Mucosa of descending colon (tissue), 3 donors: ENCODE measurements around the gene SIX1. TPM values are rescaled to one million over a fixed set of nuclear protein-coding genes. Genes with fewer than 3 reads are reported as not detected.
A peak's percentile ranks its signal among the peaks of the same experiment; 100 is the strongest.

ENCODE experiments used
- ATAC-seq: fragments of 200-7000 bp; cut with Tn5 transposase; one replicate; pipeline ENCODE4 v1.9.1; 2020; ENCODE audit warnings: mild to moderate bottlenecking, moderate library complexity
- DNase-seq, 3 donors: peaks; one replicate each; pipeline ENCODE4 v3.0.0-alpha.2; 2020
- H3K36me3 ChIP-seq: fragments of 200-600 bp; one replicate; pipeline ENCODE4 v1.8.0; 2021; ENCODE audit warnings: low read depth, mild to moderate bottlenecking
- H3K4me1 ChIP-seq: fragments of 200-600 bp; one replicate; pipeline ENCODE4 v1.8.0; 2021; ENCODE audit warnings: low read depth, mild to moderate bottlenecking
- H3K4me3 ChIP-seq: fragments of 200-600 bp; one replicate; pipeline ENCODE4 v1.8.0; 2021; ENCODE audit warnings: mild to moderate bottlenecking
- H3K9me3 ChIP-seq: fragments of 200-600 bp; one replicate; pipeline ENCODE4 v1.8.0; 2021; ENCODE audit warnings: mild to moderate bottlenecking
- CTCF ChIP-seq: fragments of 200-600 bp; IDR thresholded peaks from one replicate; pipeline ENCODE4 v1.8.0; 2022; ENCODE audit warnings: antibody characterized with exemption, mild to moderate bottlenecking
- intact Hi-C, 2 donors: fragments of 100-400 bp; cut with DNase I in 1 of 2; cut with micrococcal nuclease in 1 of 2; formaldehyde crosslinking; loops; one replicate each; pipeline versions ENCODE4 v1.11.0 to v1.11.1; 2022; cut with DNase I, micrococcal nuclease
- total RNA-seq, 3 donors: library from RNA; stranded (reverse); fragmentation: NEBNext Ultra II Directional in 2 of 3; extraction: Animal tissue kit (Norgen Biotek cat#: 25700) in 2 of 3; gene quantifications; one replicate each; pipeline versions ENCODE4 v1.2.1 to v1.2.4, GENCODE V29; 2021 to 2023
- donor health status: DM: no; HTN: no; CAD: no; lungs with moderate emphysema.
- donor health status: DM: no; HTN: no; CAD: no.
- donor health status: DM: no; HTN: yes; CAD: no.

SIX1 gene
- total RNA-seq, 3 donors from 2014 or later, result 0.16 TPM; not detected in 2

- no peak for TF ChIP-seq CTCF
- no peaks in the 10 kb centered on the region for H3K36me3 ChIP-seq
- H3K4me1 ChIP-seq, result peaks cover 15% of the 10 kb centered on the region
- H3K4me3 ChIP-seq, result no peak overlapping the region
- no peaks in the 10 kb centered on the region for H3K9me3 ChIP-seq
- DNase-seq (no peak), ATAC-seq (no peak)
- intact Hi-C loops, result no loop called here
Observed at GRCh38 chr14:60658211-60658690, 9.0 kb upstream of the SIX1 start.

GRCh38 chr14:60657456-60658210, 8.4 kb upstream of the SIX1 start:
- intact Hi-C loops, result no loop called here
- Histone ChIP-seq H3K4me1 (peaks cover 18% of the 10 kb centered on the region), H3K4me3 (no peak overlapping the region), H3K9me3 (no peaks in the 10 kb centered on the region), H3K36me3 (no peaks in the 10 kb centered on the region)
- ATAC-seq (no peak), DNase-seq (no peak)
- no peak for TF ChIP-seq CTCF

- no peak overlapping the region for H3K4me3 ChIP-seq
- H3K9me3 ChIP-seq, result no peaks in the 10 kb centered on the region
- no peaks in the 10 kb centered on the region for H3K36me3 ChIP-seq
- intact Hi-C loops, result no loop called here
- TF ChIP-seq CTCF, result peak; percentile 9
- peaks cover 24% of the 10 kb centered on the region for H3K4me1 ChIP-seq
- DNase-seq (peak; percentile 47 to 62 (median 59)), ATAC-seq (peak; percentile 77)
Observed at GRCh38 chr14:60656686-60657455, 7.6 kb upstream of the SIX1 start.

GRCh38 chr14:60655898-60656685, 6.8 kb upstream of the SIX1 start:
- ATAC-seq (no peak), DNase-seq (no peak)
- no peak for TF ChIP-seq CTCF
- Histone ChIP-seq H3K9me3 (no peaks in the 10 kb centered on the region), H3K36me3 (no peaks in the 10 kb centered on the region), H3K4me1 (peaks cover 24% of the 10 kb centered on the region), H3K4me3 (no peak overlapping the region)
- intact Hi-C loops, result no loop called here

- Histone ChIP-seq H3K9me3 (no peaks in the 10 kb centered on the region), H3K4me3 (no peak overlapping the region), H3K4me1 (peaks cover 24% of the 10 kb centered on the region), H3K36me3 (no peaks in the 10 kb centered on the region)
- intact Hi-C loops, result no loop called here
- no peak for ATAC-seq
- no peak for TF ChIP-seq CTCF
- DNase-seq, result no peak
Observed at GRCh38 chr14:60655119-60655897, 6.0 kb upstream of the SIX1 start.
